HepG2 (cell line): ENCODE measurements around the gene BAHCC1. TPM values are rescaled to one million over a fixed set of nuclear protein-coding genes. Genes with fewer than 3 reads are reported as not detected.

Experiments used
- DMAP1 ChIP-seq: IDR thresholded peaks from 2 replicates; pipeline ENCODE4 v1.6.1; 2016
- DR1 ChIP-seq: sonication (generic); formaldehyde crosslinking; IDR thresholded peaks from 2 replicates; pipeline ENCODE4 v1.8.0; 2021; ENCODE audit warnings: mild to moderate bottlenecking, missing genetic modification reagents, inconsistent platforms
- ELF3 ChIP-seq: IDR thresholded peaks from 2 replicates; pipeline ENCODE4 v1.6.1; 2016; ENCODE audit warnings: missing genetic modification reagents, missing compliant biosample characterization
- FOXM1 ChIP-seq: sonication (generic); formaldehyde crosslinking; IDR thresholded peaks from 2 replicates; pipeline ENCODE4 v1.5.0; 2020; ENCODE audit warnings: missing genetic modification reagents
- HHEX ChIP-seq: IDR thresholded peaks from 2 replicates; pipeline ENCODE4 v1.6.1; 2016; ENCODE audit warnings: control low read depth
- HIC2 ChIP-seq: sonication (generic); formaldehyde crosslinking; IDR thresholded peaks from 2 replicates; pipeline ENCODE4 v1.9.0; 2022; ENCODE audit warnings: low read depth, missing genetic modification reagents
- MXD4 ChIP-seq: IDR thresholded peaks from 2 replicates; pipeline ENCODE4 v1.6.1; 2016; ENCODE audit warnings: mild to moderate bottlenecking, missing biosample characterization, missing genetic modification reagents
- NCOA2 ChIP-seq: sonication (generic); formaldehyde crosslinking; IDR thresholded peaks from 2 replicates; pipeline ENCODE4 v1.8.0; 2022; ENCODE audit warnings: inconsistent platforms
- NFKB2 ChIP-seq: sonication (generic); formaldehyde crosslinking; IDR thresholded peaks from 2 replicates; pipeline ENCODE4 v1.4.0; 2020; ENCODE audit warnings: missing genetic modification reagents, borderline replicate concordance
- NFKBIZ ChIP-seq: IDR thresholded peaks from 2 replicates; pipeline ENCODE4 v1.6.1; 2018; ENCODE audit warnings: missing genetic modification reagents, missing compliant biosample characterization
- PPARG ChIP-seq: conservative IDR thresholded peaks from 2 replicates; pipeline ENCODE4 v1.6.1; 2016; ENCODE audit warnings: missing biosample characterization, missing genetic modification reagents
- RBM39 ChIP-seq: fragments of 200-400 bp; formaldehyde crosslinking; IDR thresholded peaks from one replicate; pipeline ENCODE4 v1.6.1; 2018; ENCODE audit warnings: antibody characterized with exemption, mild to moderate bottlenecking, low read depth, low read length; ENCODE audit not compliant: poor library complexity, severe bottlenecking
- REST ChIP-seq, 2 experiments: IDR thresholded peaks; 2 replicates each; pipeline ENCODE4 v1.6.1; 2011 to 2012; ENCODE audit warnings: low read length in 2 of 2, borderline replicate concordance in 1 of 2, low read depth in 1 of 2, mild to moderate bottlenecking in 1 of 2, moderate library complexity in 1 of 2
- SP2 ChIP-seq: sonication (generic); formaldehyde crosslinking; IDR thresholded peaks from 2 replicates; pipeline ENCODE4 v1.5.1; 2020; ENCODE audit warnings: mild to moderate bottlenecking, missing genetic modification reagents
- SP5 ChIP-seq: IDR thresholded peaks from 2 replicates; pipeline ENCODE4 v1.6.1; 2016; ENCODE audit warnings: low read depth, borderline replicate concordance
- THAP11 ChIP-seq: IDR thresholded peaks from 2 replicates; pipeline ENCODE4 v1.6.1; 2016; ENCODE audit warnings: missing biosample characterization, missing genetic modification reagents
- ZEB1 ChIP-seq: IDR thresholded peaks from 2 replicates; pipeline ENCODE4 v1.6.1; 2012; ENCODE audit warnings: mild to moderate bottlenecking, low read depth, inconsistent platforms; ENCODE audit not compliant: insufficient replicate concordance
- ZMAT5 ChIP-seq: sonication (generic); formaldehyde crosslinking; IDR thresholded peaks from 2 replicates; pipeline ENCODE4 v1.5.0; 2020; ENCODE audit warnings: mild to moderate bottlenecking, low read depth, missing genetic modification reagents, borderline replicate concordance
- ZNF501 ChIP-seq: sonication (generic); formaldehyde crosslinking; IDR thresholded peaks from 2 replicates; pipeline ENCODE4 v1.5.1; 2020; ENCODE audit warnings: mild to moderate bottlenecking, moderate library complexity, missing genetic modification reagents
- ZNF512 ChIP-seq: sonication (generic); formaldehyde crosslinking; IDR thresholded peaks from 2 replicates; pipeline ENCODE4 v1.4.0; 2020; ENCODE audit warnings: mild to moderate bottlenecking, missing genetic modification reagents
- ZNF543 ChIP-seq: sonication (generic); formaldehyde crosslinking; IDR thresholded peaks from 2 replicates; pipeline ENCODE4 v1.4.0; 2020; ENCODE audit warnings: mild to moderate bottlenecking, missing genetic modification reagents
- ZNF562 ChIP-seq: sonication (generic); formaldehyde crosslinking; IDR thresholded peaks from 2 replicates; pipeline ENCODE4 v1.8.0; 2022; ENCODE audit warnings: missing genetic modification reagents, borderline replicate concordance
- ZNF788 ChIP-seq: sonication (generic); formaldehyde crosslinking; IDR thresholded peaks from 2 replicates; pipeline ENCODE4 v1.5.0; 2020; ENCODE audit warnings: mild to moderate bottlenecking, missing genetic modification reagents, borderline replicate concordance
- polyA plus RNA-seq, 8 experiments: library from polyadenylated mRNA; depleted of rRNA in 3 of 8; stranded (reverse) in 7 of 8; unstranded in 1 of 8; fragments of >200 nt; fragmentation: Illumina TruSeq in 4 of 8; extraction: Trizol in 4 of 8; gene quantifications; 2 replicates each; pipeline versions ENCODE4 v1.2.1 to v1.2.3, GENCODE V29; 2011 to 2016; ENCODE audit warnings: low read depth in 4 of 8, missing spikeins in 1 of 8, mixed read lengths in 1 of 8; ENCODE audit not compliant: insufficient read depth in 1 of 8
- total RNA-seq, 5 experiments: library from RNA; depleted of rRNA; stranded (reverse); fragments of >200 nt; fragmentation: Illumina TruSeq; extraction: Trizol; gene quantifications; 2 replicates each; pipeline ENCODE4 v1.2.3, GENCODE V29; 2016; ENCODE audit warnings: low read depth in 1 of 5

Gene BAHCC1
- total and polyA plus RNA-seq, 2 of the 13 experiments (the other 11 are each of a cell fraction or from before 2014, with no cell fraction given), result 1.4 to 1.7 TPM

- TF ChIP-seq HIC2 (CRISPR knock-in tag), result no peak
- no peak for TF ChIP-seq REST (IDR thresholded peaks at IDR 0.05; ENCODE audit: borderline replicate concordance in 1 of 2, low read depth in 1 of 2, low read length in 2 of 2)
- TF ChIP-seq ZMAT5 (CRISPR knock-in tag), result no peak
- 0 out of 2 replicates have a peak, but pooled peaks have one; percentile 18 for TF ChIP-seq SP5 (CRISPR knock-in tag)
- peak; percentile 41; the same call in 1 of the 2 replicates for TF ChIP-seq DR1
- peak; percentile 38; the same call in 1 of the 2 replicates for TF ChIP-seq NCOA2 (CRISPR knock-in tag)
- no peak for TF ChIP-seq SP2 (CRISPR knock-in tag)
- peak; percentile 21; the same call in 1 of the 2 replicates for TF ChIP-seq ELF3 (CRISPR knock-in tag)
- no peak for TF ChIP-seq ZNF562 (CRISPR knock-in tag)
- TF ChIP-seq ZEB1, result peak; percentile 54
- TF ChIP-seq NFKB2 (CRISPR knock-in tag), result peak; percentile 79; the same call in 1 of the 2 replicates
- no peak for TF ChIP-seq NFKBIZ (CRISPR knock-in tag)
- no peak for TF ChIP-seq RBM39
- TF ChIP-seq PPARG (CRISPR knock-in tag), result no peak
- TF ChIP-seq DMAP1 (CRISPR knock-in tag), result peak; percentile 45; the same call in 1 of the 2 replicates
- no peak for TF ChIP-seq THAP11 (CRISPR knock-in tag)
- TF ChIP-seq ZNF512 (CRISPR knock-in tag), result no peak
- 0 out of 2 replicates have a peak, but pooled peaks have one; percentile 13 for TF ChIP-seq ZNF788 (CRISPR knock-in tag)
- TF ChIP-seq HHEX (CRISPR knock-in tag), result no peak
- peak; percentile 57 for TF ChIP-seq MXD4 (CRISPR knock-in tag)
- no peak for TF ChIP-seq ZNF501 (CRISPR knock-in tag)
- 0 out of 2 replicates have a peak, but pooled peaks have one; percentile 27 for TF ChIP-seq FOXM1 (CRISPR knock-in tag)
- TF ChIP-seq ZNF543 (CRISPR knock-in tag), result peak; percentile 72; the same call in 1 of the 2 replicates
Observed at GRCh38 chr17:81514739-81515529, 119.7 kb downstream of the BAHCC1 start (continued).
